ENCODE measurements around the gene STOML2. TPM values are rescaled to one million over a fixed set of nuclear protein-coding genes. Genes with fewer than 3 reads are reported as not detected.

Gene STOML2
- total and polyA plus RNA-seq, 2 donors from 2014 or later = 81.9 to 150 TPM

- no peak overlapping the region for H3K27ac ChIP-seq (ENCODE audit: low read depth in 2 of 2, low read length in 2 of 2)
- H3K36me3 ChIP-seq (ENCODE audit: control insufficient read depth in 2 of 3, insufficient read depth in 3 of 3, low read length in 3 of 3) = peaks cover 0 to 5% (median 0%) of the 10 kb centered on the region in 3 donors
- FAIRE-seq (no peak), DNase-seq (no peak)
- H3K4me1 ChIP-seq (ENCODE audit: control insufficient read depth in 2 of 3, insufficient read depth in 2 of 3, low read depth in 1 of 3, low read length in 3 of 3) = peaks cover 3 to 27% (median 24%) of the 10 kb centered on the region in 3 donors
- intact Hi-C loops (cut with DNase I) = no loop called here
- H3K27me3 ChIP-seq (ENCODE audit: control insufficient read depth, insufficient read depth, low read length) = no peaks in the 10 kb centered on the region
- TF ChIP-seq CTCF (IDR thresholded peaks at IDR 0.05; ENCODE audit: borderline replicate concordance, extremely low read depth, insufficient read depth) = no peak
- H3K4me3 ChIP-seq (ENCODE audit: low read length in 3 of 3) = no peak overlapping the region
- no peak overlapping the region for H3K9ac ChIP-seq (ENCODE audit: low read length in 3 of 3)
- no peaks in the 10 kb centered on the region for H3K9me3 ChIP-seq (ENCODE audit: control insufficient read depth in 2 of 3, insufficient read depth in 1 of 3, low read length in 3 of 3)
Measured at GRCh38 chr9:35074791-35075190, 28.1 kb downstream of the STOML2 start.

DNA sequence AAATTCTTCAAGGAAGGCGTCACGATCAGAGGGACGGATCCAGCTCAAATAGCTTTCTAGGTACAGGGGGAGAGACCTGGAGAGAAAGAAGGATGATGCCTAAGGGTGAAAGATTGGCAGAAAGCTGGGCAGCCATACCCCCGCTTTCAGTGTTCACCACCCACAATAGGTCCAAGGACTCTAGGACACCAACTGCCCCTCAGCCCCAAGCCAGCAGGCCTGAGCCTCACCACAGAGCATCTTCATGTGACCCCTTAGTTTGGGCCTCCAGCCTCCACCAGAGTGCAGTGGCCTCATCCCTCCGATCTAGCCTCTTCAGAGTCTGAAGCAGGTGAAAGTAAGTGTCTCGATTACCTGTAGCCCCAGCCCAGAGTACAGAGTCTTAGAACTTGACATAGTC is 28.8 kb downstream of the STOML2 start:
- H3K36me3 ChIP-seq (ENCODE audit: control insufficient read depth in 2 of 3, insufficient read depth in 3 of 3, low read length in 3 of 3) = peaks cover 0 to 5% (median 0%) of the 10 kb centered on the region in 3 donors
- no peak overlapping the region for H3K4me3 ChIP-seq (ENCODE audit: low read length in 3 of 3)
- peaks cover 4 to 27% (median 26%) of the 10 kb centered on the region in 3 donors for H3K4me1 ChIP-seq (ENCODE audit: control insufficient read depth in 2 of 3, insufficient read depth in 2 of 3, low read depth in 1 of 3, low read length in 3 of 3)
- DNase-seq (no peak), FAIRE-seq (no peak)
- H3K27ac ChIP-seq (ENCODE audit: low read depth in 2 of 2, low read length in 2 of 2) = no peak overlapping the region
- TF ChIP-seq CTCF (IDR thresholded peaks at IDR 0.05; ENCODE audit: borderline replicate concordance, extremely low read depth, insufficient read depth) = no peak
- no peaks in the 10 kb centered on the region for H3K27me3 ChIP-seq (ENCODE audit: control insufficient read depth, insufficient read depth, low read length)
- H3K9me3 ChIP-seq (ENCODE audit: control insufficient read depth in 2 of 3, insufficient read depth in 1 of 3, low read length in 3 of 3) = no peaks in the 10 kb centered on the region
- no peak overlapping the region for H3K9ac ChIP-seq (ENCODE audit: low read length in 3 of 3)
- intact Hi-C loops (cut with DNase I) = no loop called here

DNA sequence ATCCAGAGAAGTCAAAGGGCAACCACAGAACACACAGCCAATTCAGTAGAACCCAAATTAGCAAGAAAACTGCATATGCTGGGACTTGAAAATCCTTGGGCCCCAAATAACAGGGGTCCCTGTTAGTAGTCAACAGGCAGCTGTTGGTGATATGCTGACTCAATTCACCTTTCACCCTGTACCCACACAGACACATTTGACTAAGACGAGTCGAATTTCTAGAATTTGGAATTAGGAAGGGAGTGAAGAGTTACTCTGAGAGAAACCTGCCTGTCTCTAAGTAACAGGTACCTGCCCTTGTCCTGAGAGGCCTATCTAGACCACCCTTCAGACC is 29.7 kb downstream of the STOML2 start:
- FAIRE-seq (no peak), DNase-seq (no peak)
- Histone ChIP-seq H3K9me3 (ENCODE audit: control insufficient read depth in 2 of 3, insufficient read depth in 1 of 3, low read length in 3 of 3) (no peaks in the 10 kb centered on the region), H3K27me3 (ENCODE audit: control insufficient read depth, insufficient read depth, low read length) (no peaks in the 10 kb centered on the region), H3K4me1 (ENCODE audit: control insufficient read depth in 2 of 3, insufficient read depth in 2 of 3, low read depth in 1 of 3, low read length in 3 of 3) (peaks cover 4 to 28% (median 23%) of the 10 kb centered on the region in 3 donors), H3K36me3 (ENCODE audit: control insufficient read depth in 2 of 3, insufficient read depth in 3 of 3, low read length in 3 of 3) (peaks cover under 1 to 5% (median 2%) of the 10 kb centered on the region in 3 donors), H3K9ac (ENCODE audit: low read length in 3 of 3) (no peak overlapping the region), H3K4me3 (ENCODE audit: low read length in 3 of 3) (peak overlapping the region in 1 of 3 donors; percentile 85), H3K27ac (ENCODE audit: low read depth in 2 of 2, low read length in 2 of 2) (peak overlapping the region in 1 of 2 donors; percentile 61)
- intact Hi-C loops (cut with DNase I) = no loop called here
- no peak for TF ChIP-seq CTCF (IDR thresholded peaks at IDR 0.05; ENCODE audit: borderline replicate concordance, extremely low read depth, insufficient read depth)
